ENCODE measurements around the gene SATB1.

- TF ChIP-seq ZNF274 (IDR thresholded peaks at IDR 0.05; ENCODE audit: low read depth, low read length) (no peak), SUZ12 (IDR thresholded peaks at IDR 0.05; ENCODE audit: extremely low read depth, insufficient read depth, insufficient read length) (no peak), YY1 (IDR thresholded peaks at IDR 0.05; ENCODE audit: insufficient read depth, insufficient read length) (no peak)
Observed at GRCh38 chr3:18424729-18425640, at the start of gene SATB1.

All from NT2/D1 (cell line).